COR-L47 (cell line): ENCODE results near the gene FGF14.
"Not testable (repeated sequence)": the region's sequence is repeated elsewhere in the genome, so short reads cannot be mapped to it uniquely, and the experiment has no call there.

Experiments
- DNase-seq: peaks from one replicate; lab custom pipeline; 2025; lab: John Stamatoyannopoulos, UW

Gene FGF14

DNA sequence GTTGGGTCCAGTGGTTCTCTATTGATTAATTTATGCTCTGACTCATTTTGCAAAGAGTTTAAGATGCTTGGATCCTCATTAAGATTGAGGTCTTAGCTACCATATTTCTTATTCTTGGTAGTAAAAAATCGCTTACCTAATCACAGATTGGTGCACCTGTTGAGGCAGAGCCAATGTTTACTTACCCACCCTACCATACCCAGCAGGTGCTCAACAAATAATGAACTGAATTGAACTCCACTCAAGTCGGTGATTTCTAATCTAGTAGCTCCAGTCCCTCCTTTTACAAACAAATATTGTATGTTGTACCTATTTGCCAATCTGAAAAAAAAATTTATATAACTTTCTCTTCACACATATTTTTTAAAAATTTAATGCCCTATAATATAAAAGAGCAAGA, 361.0 kb downstream of the FGF14 start:
- peak; percentile 37 for DNase-seq

DNA sequence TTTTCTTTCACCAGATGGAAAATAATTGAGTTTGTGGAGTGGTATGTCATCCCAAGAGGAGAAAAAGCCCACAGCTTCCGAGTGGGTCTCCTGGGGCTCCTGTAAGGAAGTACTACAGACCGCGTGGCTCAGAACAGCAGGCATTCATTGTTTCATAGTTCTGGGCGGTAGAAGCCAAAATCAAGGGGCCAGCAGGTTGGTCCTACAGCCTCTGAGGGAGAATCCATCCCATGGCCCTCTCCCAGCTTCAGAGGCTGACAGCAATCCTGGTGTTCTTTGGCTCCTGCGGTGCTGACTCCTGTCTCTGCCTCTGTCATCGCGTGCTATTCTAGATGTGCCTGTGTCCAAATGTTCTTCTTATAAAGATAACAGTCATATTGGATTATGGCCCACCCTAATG, 362.6 kb downstream of the FGF14 start:
- DNase-seq = no peak

DNA sequence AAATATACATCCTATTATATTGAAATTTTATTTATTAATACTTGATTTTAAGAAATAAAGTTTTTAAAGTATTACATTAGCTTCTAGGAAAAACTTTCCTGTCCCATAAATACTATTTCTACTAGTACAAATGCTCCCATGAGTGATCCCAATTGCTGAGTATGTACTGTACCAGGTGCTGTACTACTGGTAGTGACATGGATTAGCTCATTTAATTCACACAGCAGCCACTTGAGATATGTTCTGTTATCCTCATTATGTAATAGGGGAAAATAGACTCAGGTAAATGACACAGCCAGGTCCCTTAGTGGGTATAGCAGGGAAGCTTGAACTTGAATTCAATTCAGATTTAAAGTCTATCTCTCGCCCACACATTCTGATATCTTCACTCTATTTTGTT, 363.1 kb downstream of the FGF14 start:
- no peak for DNase-seq

DNA sequence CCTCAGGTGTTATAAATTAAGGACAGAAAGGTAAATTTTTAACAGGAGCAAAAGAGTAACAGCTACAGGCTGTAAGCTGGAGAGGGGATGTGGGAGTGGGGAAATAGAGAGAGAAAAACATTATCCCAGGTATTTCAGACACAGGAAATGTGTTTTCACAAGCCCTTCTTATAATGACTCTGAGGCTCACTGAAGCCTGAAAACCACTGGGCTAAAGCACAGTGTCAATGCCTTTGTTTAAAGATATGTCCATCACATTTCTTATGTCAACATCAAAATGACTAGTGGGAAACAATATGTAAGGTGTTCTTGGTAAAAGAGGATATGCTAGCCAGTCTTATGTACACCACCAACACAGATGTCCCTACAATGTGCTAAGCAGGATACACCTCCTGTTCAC, 365.9 kb downstream of the FGF14 start:
- DNase-seq = peak; percentile 45

DNA sequence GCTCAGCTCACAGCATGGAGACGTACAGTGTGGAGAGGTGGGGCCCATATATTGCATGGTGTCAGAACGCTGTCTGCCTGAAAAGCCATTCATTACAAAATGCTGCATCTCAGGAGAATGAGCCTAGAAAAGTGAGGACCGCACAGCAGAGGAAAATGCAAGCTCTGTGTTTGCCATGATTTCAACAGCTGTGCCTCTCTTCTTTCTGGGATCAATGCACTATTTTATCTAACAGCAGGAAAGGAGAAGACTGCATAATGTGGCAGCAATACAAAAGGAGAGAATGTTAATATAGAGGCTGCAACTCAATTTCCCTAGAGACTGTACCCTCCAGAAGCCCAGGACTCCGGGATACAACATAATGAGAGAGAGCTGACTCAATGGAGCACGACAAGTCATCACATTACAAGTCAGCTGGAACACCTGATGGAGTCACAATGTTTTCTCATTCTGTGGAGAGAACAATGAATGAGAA, 368.0 kb downstream of the FGF14 start:
- DNase-seq = no peak

DNA sequence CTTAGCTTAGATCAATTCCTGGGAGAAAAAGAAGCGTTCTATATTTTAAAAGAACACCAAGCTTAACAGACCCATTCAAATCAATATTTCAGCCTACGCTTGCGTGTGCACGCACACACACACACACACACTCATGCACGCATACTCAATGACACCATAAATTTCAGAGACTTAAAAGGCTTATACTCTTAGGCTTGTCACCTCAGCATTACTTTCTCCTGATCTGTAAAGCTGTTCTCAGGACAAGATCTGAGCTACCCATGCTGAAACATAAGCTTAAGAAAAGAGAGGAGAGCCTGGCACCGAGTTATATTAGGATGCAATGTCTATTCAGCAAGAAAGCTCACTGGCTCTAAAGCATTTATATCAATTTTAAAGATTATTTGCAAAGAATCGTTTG, 368.5 kb downstream of the FGF14 start:
- DNase-seq = no peak

DNA sequence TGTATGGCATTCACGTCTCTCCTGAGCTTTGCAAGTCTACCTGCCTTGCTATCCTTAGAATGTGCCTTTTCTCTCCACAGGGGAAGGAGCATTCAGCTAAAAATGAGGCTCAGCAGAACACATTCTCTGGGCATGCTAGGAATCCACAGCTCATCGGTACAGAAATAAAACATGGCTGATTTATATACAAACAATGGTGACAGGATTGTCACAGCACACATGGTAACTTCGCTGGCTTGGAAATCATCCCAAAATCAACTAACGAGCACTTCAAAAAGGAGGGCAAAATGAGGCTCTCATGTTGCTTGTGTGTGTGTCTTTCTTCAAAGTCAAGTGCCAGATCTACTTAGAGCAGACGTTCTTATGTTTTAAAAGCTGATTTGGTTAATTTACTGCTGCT, 373.0 kb downstream of the FGF14 start:
- peak; percentile 5 for DNase-seq

DNA sequence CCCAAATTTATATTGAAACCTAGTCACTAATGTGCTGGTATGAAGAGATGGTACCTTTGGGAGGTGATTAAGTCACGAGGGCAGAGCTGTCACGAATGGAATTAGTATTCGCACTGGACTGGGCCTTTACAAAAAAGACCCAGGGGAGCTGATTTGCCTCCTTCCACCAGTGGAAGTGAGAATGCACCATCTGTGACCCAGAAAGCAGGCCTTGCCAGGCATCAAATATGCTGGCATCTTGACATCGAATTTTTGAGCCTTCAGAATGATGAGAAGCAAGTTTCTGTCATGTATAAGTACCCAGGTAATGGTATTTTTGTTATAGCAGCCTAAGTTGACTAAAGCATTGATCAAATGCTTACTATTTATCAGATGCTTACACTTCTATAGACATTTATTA, 373.6 kb downstream of the FGF14 start:
- DNase-seq = no peak

DNA sequence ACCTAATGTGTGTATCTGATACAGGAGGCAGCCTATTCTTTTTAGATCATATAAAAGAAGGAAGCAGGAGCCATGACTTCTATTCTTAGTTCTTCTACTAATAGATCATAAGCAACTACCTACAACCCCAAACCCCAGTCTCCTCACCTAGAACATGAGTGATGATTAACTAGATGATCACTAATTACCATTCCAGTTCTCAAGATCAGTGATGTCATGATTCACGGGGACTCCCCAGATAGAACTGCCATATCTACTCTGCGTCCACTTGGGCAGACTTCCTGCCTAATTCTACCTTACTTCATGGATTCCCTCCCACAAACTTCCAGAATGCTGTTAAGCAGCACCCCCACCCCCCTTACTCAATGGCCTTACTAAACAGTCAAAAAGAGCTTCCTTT, 380.1 kb downstream of the FGF14 start:
- DNase-seq = no peak

DNA sequence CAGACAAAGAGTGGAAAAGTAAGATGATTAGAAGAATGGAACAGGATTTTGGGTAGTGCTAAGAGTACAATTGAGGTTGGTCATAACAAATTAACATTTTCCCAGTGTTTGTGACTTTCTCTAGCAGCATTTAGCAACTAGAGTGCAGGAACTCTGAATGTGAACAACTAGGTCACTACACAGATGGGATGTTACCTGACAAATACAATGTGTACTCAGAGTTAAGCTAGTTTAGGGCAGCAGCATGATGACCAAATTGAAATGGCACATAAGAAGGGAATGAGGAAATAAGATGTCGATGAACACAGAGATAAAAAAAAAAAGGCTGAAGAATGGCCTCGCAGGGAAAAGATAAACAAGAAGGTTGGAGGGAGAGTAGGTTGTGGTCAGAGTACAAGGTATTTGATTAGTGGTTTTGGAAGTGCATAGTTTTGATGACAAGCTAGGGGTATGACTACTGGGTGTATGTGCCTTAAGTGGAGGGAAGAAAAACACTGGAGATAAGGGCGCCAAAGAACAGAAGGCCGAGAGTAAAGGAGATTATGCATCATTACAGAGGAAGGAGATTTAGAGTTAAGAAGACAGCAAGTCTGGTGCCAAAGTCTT, 381.1 kb downstream of the FGF14 start:
- no peak for DNase-seq

DNA sequence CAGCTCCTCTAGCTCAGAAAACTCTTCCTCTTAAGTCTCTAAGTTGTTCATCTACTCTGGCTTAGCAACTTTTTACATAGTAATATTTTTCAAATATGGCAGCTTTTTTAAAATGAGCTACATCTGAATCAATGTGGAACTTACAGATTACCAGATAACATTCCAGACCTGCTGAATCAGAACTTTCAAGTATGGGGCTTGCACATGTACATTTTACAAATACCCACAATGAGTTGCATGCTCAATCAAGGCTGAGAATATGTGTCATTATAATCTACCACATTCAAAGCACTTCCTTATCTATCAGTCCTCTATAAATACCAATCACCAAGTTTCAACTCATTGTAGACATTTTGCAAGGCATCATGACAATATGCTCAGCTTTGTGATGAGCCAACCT, 383.1 kb downstream of the FGF14 start:
- DNase-seq = no peak

DNA sequence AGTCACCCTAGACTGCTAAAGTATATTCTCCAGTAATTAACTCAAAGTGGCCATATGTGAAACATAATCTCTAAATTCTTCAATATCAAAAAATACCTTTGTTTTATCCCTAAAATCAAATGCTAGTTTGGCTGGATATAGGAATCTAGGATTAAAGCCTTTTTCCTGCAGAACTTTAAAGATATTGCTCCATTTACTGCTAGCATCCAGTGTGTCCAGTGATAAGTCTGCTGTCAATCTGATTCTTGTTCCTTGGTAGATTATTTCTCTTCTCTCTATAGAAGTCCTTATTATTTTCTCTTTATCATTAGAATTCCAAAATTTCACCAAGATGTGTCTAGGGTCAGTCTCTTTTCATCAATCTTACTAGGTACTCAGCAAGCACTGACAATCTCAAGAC, 384.6 kb downstream of the FGF14 start:
- DNase-seq = peak; percentile 15

DNA sequence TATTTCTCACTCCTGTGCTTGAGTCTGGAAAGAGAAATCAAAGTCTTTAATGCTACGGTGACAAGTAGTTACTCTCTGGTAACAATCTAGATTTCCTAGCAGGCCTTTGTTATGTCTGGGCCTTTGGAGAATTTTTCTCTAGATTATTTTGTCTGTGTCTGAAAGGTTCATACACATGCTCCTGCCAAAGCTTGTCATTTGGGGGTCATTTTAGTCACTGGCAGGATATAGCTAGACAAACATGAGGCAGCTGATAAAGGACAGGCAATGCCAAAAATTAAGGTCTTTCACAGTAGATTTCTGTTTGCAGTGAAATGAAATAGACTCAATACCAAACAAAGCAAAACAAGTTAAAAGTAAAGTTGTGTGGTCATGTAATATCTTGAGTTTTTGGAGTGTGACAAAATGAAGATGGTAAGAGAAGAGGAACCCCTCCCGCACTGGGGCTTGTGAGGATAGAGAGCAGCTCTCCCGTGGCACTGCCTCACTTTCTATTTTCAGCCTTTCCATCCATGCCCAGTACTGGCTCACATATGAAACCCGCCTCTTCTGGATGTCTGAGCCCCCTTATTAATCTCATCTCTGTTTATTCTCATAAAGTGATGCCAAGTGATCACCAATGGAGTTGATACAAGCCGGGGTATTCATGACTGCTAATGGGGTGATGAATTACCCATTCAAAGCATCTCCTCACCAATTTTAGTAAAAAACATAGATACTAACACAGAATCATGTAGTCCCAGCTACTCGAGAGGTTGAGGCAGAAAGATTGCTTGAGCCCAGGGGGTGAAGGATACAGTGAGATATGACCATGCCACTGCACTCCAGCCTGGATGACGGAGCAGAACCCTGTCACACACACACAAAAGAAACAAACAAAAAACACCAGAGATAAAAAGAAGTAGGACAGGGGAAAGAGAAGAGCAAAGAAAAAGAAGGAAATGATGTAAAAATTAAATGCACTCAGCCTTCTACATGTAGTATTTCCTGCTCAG, 389.3 kb downstream of the FGF14 start:
- DNase-seq = no peak

DNA sequence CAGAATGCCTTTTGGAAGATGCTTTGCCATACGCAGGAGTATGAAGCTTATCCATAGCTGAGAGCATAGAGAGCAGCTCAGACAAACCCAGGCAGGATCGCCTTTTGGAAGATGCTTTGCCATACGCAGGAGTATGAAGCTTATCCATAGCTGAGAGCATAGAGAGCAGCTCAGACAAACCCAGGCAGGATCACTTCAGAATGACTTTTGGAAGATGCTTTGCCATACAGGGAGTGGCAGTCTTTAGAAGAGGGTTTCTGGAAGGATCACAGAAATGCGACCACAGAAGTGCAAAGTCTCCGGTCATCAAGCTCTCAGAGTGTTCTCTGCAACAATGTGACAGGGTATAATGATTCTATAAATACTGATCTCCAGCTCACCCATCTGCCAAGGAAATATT, 390.4 kb downstream of the FGF14 start:
- DNase-seq = not testable (repeated sequence)

DNA sequence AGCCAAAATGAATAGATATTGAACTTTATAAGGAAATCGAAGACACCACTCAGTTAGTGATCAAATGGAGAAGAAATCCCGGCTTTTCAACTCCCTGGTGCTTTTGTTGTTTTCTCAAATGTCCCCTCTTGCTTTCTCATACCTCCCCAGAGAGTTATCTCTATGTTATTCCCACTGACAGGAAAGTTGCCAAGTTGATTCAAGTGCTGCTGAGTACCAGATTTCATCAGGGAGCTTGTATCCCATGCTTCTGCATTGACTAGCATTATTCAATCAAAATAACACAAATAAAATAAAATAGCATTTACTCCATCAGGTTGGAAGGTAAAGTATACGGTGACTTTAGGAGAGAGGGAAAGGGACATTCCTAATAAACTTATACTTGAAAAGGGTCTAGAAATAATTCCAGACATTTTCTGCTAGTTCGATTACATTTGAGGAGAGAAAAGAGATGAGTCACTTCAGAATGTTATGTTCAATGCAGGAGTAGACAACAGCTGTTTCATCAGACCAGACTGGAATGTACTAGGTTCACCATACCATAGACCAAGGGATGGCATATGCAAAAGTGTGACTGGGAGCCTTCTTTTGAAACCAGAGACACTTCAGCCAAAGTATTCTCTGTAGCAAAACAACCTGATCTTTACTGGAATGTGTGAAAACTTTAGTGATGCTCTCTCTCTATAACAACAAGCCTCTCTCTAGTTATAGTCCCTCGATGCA, 397.8 kb downstream of the FGF14 start:
- no peak for DNase-seq

DNA sequence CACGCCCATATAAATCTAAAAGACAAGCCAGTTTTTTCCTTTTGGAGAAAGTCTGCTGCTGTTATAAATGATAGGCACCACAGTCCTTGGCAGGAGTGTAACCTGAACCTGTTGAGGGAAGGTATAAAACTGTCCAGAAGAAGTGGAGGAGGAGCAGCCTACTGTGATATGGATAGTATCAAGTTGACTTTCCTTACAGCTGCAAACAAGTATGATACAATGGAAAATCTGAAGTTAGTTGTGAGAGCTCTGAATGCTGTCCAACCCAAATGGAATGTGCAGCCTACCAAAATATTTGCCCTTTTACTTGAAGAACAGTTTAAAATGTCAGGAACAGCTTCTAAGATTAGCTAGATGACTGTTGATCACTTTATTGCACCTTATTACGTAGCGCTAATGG, 399.6 kb downstream of the FGF14 start:
- DNase-seq = no peak

DNA sequence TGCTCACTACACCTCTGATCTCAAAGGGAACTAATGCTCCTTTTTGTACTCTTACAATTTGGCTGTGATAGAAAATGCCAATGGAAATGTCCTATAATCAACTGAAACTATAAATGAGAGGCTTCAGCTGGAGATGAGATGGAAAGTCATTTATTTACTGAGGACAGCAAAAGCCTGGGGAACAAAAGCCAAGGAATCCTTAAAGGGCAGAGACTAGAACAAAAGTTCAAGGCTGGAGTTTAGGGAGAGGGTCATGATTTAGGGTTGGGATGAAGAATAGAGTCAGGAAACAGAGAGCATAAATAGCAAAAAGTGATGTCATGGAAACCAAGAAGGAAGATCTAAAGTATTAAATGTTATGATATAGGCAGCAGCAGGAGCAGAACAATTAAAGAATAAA, 401.1 kb downstream of the FGF14 start:
- DNase-seq = no peak

DNA sequence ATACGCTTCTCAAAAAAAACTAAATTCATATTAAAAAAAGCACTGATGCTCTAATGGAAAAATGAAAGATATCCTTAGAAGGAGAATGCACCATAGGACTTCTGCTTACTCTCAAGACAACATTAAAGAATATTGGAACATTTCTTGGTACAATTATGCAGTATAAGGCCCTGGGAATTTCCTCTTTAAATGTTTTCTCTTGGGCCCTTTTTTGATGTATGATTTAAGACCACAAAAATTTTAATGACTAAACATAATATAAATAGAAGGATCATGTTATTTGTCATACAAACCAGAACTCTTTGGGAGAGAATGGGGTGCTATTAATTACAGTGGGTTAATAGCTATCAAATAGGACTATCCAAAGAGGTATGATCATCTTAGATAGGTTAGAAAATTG, 403.7 kb downstream of the FGF14 start:
- DNase-seq = no peak

DNA sequence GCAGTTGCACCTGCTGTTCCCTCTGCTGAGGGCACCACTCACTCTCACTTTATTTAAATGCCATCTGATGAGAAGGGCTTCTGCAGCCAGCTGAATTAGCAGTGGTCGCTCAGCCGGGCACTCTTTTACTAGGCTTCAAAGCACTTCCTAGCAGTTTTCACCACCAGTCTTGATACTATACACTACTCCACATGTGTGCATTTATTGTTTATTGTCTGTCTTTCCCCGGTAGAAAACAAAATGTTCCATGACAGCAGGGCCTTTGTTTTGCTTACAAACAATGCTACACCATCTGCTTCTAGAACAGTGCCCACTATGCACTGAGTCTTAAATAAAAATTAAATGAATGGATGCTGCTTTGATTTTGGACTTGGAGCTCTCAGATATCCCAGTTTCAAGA, 404.9 kb downstream of the FGF14 start:
- DNase-seq = no peak

DNA sequence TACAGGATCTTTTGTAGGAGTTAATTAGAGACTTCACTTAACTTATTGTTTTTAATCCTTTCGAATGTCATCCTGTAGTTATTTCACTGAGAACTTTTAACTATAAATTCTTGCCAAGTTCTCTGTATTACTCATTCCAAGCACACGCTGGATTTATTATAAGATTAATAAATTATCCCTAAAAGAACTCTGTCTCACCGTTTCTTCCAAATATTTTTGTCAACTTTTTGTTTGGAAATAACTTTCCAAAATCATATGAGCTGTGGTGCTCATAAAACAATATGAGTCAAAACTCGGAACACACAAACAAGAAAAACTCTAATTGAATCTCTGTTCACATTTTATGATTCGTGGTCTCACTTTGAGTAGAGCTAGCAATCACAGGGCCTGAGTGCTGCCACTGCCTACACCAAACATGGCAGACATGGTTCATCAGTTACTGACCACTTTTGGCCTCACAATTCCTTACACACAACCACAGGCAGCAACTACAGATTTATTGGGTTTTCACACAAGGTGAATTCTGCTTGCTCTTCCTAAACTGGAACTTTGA, 412.0 kb downstream of the FGF14 start:
- DNase-seq = no peak

DNA sequence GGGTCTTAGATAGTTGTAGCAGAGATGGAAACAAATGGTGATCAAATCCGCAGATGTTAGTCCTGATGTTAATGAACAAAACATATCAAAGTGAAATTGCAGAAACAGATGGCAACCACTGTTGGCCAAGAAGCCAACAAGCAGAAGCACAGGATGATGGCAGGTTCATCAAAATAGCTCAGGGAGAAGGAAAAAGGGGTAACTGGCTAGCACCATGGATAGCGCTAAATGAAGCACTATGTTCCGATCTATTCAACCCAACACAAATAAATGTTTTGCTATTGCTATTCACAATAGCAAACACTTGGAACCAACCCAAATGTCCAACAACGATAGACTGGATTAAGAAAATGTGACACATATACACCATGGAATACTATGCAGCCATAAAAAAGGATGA, 413.7 kb downstream of the FGF14 start:
- no peak for DNase-seq

DNA sequence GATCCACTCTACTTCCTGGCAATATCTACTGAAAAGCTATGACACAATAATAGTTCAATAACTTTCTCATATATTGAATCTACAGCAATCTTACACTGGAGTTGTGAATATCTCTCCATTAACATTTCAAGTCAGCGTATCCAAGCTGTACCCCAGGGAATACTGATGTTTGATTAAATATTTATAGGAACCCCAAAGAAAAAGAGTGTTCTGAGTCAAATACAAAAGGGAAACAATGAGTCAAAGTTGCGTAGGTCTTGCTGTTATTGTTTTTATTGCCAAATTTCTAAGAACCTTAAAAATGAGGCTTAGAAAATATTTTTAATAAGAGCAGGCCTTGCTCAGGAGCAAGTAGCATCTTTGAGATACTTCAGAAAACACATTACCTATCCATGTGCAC, 415.5 kb downstream of the FGF14 start:
- DNase-seq = no peak
